ENCODE measurements around the gene TEAD1. TPM values are rescaled to one million over a fixed set of nuclear protein-coding genes. Genes with fewer than 3 reads are reported as not detected.

The TEAD1 gene
- total and polyA plus RNA-seq, 2 donors (not counting 3 experiments of a cell fraction or from before 2014, with no cell fraction given) = 15.3 to 49.0 TPM

DNA sequence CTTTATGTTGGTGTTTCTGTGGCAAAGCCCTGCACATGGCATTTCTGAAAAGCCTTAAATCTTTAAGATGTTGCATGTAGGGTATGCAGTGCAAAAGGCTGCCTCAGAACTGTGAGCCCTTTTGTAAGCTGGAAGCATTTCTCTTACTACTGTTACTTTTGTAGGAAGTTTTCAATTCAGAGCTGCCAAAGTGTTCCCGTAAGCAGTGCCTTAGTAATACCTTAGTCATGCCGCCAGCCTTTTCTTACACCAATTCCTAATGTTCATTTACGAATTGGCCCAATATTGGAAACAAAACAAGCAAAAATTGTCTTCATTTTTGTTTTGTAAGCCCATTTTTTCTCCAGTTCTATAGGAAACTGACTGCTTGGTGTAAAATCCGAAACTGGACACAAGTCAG lies 267.4 kb downstream of the TEAD1 start:
- dilution Hi-C loops (cut with MboI; ENCODE audit: extremely low pct_ligation_motif_present, low sequenced_read_pairs) (no loop called here), intact Hi-C loops (cut with micrococcal nuclease) (no loop called here)
- POLR2A ChIA-PET = no interaction called here
- no peak overlapping the region for H3K27ac ChIP-seq (ENCODE audit: insufficient read depth, low read depth, low read length)
- H4K20me1 ChIP-seq (replicated peaks; ENCODE audit: control insufficient read depth, extremely low read depth, insufficient read depth, low read length) = no peaks in the 10 kb centered on the region
- TF ChIP-seq CTCF (IDR thresholded peaks at IDR 0.05; ENCODE audit: extremely low read depth in 1 of 2, insufficient read depth in 1 of 2, low read depth in 1 of 2, low read length in 2 of 2) (no peak), POLR2AphosphoS5 (IDR thresholded peaks at IDR 0.05; ENCODE audit: insufficient read depth, low read depth, low read length) (no peak), MYC (IDR thresholded peaks at IDR 0.05; ENCODE audit: low read depth, low read length) (no peak), POLR2A (IDR thresholded peaks at IDR 0.05; ENCODE audit: low read depth, low read length) (no peak), JUN (IDR thresholded peaks at IDR 0.05; ENCODE audit: borderline replicate concordance, insufficient read depth, insufficient read length, low read depth) (no peak), FOS (IDR thresholded peaks at IDR 0.05; ENCODE audit: borderline replicate concordance, insufficient read depth, low read length) (no peak), EZH2 (IDR thresholded peaks at IDR 0.05; ENCODE audit: borderline replicate concordance, low read depth, low read length, severe bottlenecking) (no peak)
- H3K4me1 ChIP-seq (ENCODE audit: control insufficient read depth, extremely low read depth, insufficient read depth, low read length) = no peaks in the 10 kb centered on the region
- no peaks in the 10 kb centered on the region for H3K27me3 ChIP-seq (ENCODE audit: control insufficient read depth in 2 of 2, insufficient read depth in 2 of 2, low read length in 2 of 2)
- H3K9ac ChIP-seq (replicated peaks; ENCODE audit: extremely low read depth, insufficient read depth, low read length) = no peak overlapping the region
- no peaks in the 10 kb centered on the region for H3K9me3 ChIP-seq (replicated peaks; ENCODE audit: control insufficient read depth, insufficient read depth, low read length)
- H3K4me3 ChIP-seq (replicated peaks in 1 of 3; ENCODE audit: insufficient read depth in 1 of 3, low read depth in 1 of 3, low read length in 3 of 3) = no peak overlapping the region
- H3K9me1 ChIP-seq (replicated peaks; ENCODE audit: control insufficient read depth, extremely low read depth, insufficient read depth, low read length) = no peaks in the 10 kb centered on the region
- CTCF ChIA-PET = interaction anchor here (0.7 to 1.3 kb wide), 3 partner anchors 8 to 653 kb away, joined by 3 read pairs; no protein-coding TSS in a partner anchor
- no peaks in the 10 kb centered on the region for H3K79me2 ChIP-seq (ENCODE audit: control insufficient read depth, insufficient read depth, low read length)
- H3K4me2 ChIP-seq (ENCODE audit: insufficient read depth, low read length) = no peak overlapping the region
- DNase-seq (ENCODE audit: low read depth, low spot score) = no peak
- BruUV-seq (replicated peaks) = no TSS peak
- no peak for FAIRE-seq
- H2AFZ ChIP-seq (ENCODE audit: low read depth, low read length) = no peak overlapping the region
- peaks cover 4 to 6% of the 10 kb centered on the region in 2 experiments for H3K36me3 ChIP-seq (ENCODE audit: control insufficient read depth in 2 of 2, extremely low read depth in 1 of 2, insufficient read depth in 2 of 2, low read length in 2 of 2)
